ENCODE data around the gene LRRIQ1.
"Not testable (repeated sequence)": the region's sequence is repeated elsewhere in the genome, so short reads cannot be mapped to it uniquely, and the experiment has no call there.

Gene LRRIQ1

GRCh38 chr12:85036234-85036707, at the start of gene LRRIQ1, which contains the start of gene TSPAN19:
LRRIQ1 (plus strand) TSS chr12:85036351; CDS start chr12:85038177, 1,826 bp downstream.
TSPAN19 (minus strand) TSS chr12:85036277; CDS start chr12:85029946, 6,331 bp downstream.
- no peak for DNase-seq (ENCODE audit: low read depth)

GRCh38 chr12:84986586-84986985, 49.6 kb upstream of the LRRIQ1 start:
- no peak for DNase-seq (ENCODE audit: low read depth)

- no peak for DNase-seq (ENCODE audit: low read depth)
Observed at GRCh38 chr12:84994426-84994825, 41.7 kb upstream of the LRRIQ1 start.

GRCh38 chr12:84995641-84996040, 40.5 kb upstream of the LRRIQ1 start:
- no peak for DNase-seq (ENCODE audit: low read depth)

DNA sequence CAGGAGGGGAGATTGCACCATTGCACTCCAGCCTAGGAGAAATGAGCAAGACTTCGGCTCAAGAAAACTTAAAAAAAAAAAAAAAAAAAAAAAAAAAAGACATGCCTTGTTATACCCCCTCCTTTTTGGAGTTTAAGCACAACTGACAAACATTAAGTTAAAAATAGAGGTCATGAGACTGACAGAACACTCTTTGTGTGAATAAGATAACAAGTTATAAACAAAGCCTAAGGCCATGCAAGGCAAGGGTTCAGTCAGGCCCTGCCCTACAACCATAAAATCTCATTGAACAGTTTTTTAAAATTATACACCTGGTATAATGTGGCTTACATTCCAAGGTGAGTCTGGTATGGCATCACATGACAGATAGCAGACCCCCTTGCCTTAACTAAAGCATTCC, 39.4 kb upstream of the LRRIQ1 start:
- no peak for DNase-seq (ENCODE audit: low read depth)

- no peak for DNase-seq (ENCODE audit: low read depth)
Observed at GRCh38 chr12:84998341-84998740, 37.8 kb upstream of the LRRIQ1 start.

- no peak for DNase-seq (ENCODE audit: low read depth)
Observed at GRCh38 chr12:85000729-85001128, 35.4 kb upstream of the LRRIQ1 start.

GRCh38 chr12:85002778-85003296, 33.3 kb upstream of the LRRIQ1 start:
- DNase-seq (ENCODE audit: low read depth) = no peak

GRCh38 chr12:85004204-85004603, 31.9 kb upstream of the LRRIQ1 start:
- DNase-seq (ENCODE audit: low read depth) = no peak

- DNase-seq (ENCODE audit: low read depth) = not testable (repeated sequence)
Observed at GRCh38 chr12:85005047-85005446, 31.1 kb upstream of the LRRIQ1 start.

GRCh38 chr12:85005615-85006014, 30.5 kb upstream of the LRRIQ1 start:
- DNase-seq (ENCODE audit: low read depth) = no peak

DNA sequence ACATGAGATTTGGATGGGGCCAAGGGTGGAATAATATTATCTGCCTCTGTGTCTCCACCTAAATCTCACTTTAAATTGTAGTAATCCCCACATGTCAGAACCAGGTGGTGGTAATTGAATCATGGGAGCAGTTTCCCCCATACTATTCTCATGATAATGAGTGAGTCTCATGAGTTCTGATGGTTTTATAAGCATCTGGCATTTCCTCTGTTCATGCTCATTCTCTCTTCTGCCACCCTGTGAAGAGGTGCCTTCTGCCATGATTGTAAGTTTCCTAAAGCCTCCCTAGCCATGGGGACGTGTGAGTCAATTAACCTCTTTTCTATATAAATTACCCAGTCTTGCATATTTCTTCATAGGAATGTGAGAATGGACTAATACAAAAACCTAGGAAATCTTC, 29.9 kb upstream of the LRRIQ1 start:
- no peak for DNase-seq (ENCODE audit: low read depth)

GRCh38 chr12:85007836-85008235, 28.3 kb upstream of the LRRIQ1 start:
- no peak for DNase-seq (ENCODE audit: low read depth)

- DNase-seq (ENCODE audit: low read depth) = no peak
Observed at GRCh38 chr12:85016413-85016812, 19.7 kb upstream of the LRRIQ1 start.

GRCh38 chr12:85017133-85017532, 19.0 kb upstream of the LRRIQ1 start:
- DNase-seq (ENCODE audit: low read depth) = no peak

DNA sequence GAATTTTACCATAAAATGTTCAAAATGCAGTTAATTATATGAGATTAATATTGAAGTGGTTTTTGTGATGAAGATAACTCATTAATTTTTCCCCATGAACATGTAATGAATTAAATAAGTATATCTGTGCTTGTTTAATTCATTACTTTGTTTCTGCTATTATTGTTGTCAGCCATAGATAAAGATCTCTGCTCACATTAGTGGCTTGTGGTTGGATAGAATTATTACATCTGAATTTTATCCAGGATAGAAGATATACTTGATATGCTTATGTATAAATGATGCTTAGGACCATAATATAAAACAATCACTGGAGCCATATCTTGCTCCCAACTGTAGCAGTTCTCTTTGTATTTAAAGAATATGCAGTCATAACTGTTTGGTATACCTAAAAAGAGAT, 18.5 kb upstream of the LRRIQ1 start:
- no peak for DNase-seq (ENCODE audit: low read depth)

DNA sequence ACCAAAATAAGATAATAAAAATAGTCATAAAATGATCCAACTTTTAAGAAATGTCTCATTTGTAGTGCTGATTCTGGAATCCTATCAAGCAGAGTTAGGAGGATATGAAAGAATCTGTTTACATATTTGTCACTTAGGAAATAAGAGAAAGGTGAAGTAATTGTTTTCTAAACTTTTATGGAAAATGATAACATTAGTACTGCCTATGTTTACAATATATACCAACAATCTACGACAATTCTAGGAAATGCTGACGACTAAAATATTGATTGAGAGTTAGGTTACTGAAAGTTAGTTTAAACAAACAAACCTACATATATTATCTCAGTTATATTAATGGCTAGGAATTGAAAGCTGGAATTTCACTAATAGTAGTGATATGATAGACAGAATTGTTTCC, 18.1 kb upstream of the LRRIQ1 start:
- no peak for DNase-seq (ENCODE audit: low read depth)

DNA sequence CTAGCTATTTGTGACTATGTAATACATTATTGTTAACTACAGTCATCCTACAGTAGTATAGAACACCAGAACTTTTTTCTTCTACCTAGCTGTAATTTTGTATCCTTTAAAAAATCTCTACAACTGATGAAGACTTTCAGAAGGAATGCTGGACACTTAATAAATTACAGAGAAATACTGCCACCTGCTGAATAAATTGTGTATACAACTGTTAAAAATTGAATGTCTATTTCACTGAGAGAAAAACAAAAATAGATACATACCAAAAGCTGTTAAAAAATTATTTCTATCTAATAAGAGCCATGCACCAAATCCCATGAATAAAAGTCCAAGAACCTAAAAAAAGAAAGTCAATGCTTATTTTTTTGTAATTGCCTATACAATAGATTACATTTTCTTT, 6.7 kb upstream of the LRRIQ1 start:
- DNase-seq (ENCODE audit: low read depth) = no peak

DNA sequence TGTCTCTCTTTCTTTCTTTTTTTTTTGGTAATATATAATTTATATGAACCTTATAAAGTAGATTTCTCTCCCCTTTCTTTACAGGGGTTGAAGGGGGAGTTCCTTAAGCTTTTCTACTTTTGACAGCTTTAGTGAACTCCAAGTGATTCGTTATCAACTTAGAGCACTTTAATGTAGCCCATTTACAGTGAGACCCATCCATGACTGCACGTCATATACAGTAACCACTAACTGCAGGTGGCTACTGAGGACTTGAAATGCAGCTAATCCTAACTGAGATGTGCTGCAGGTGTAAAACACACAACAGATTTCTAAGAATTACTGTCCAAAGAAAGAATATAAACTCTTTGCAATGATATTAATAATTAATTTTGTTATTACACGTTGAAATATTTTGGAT, 582 bp downstream of the LRRIQ1 start:
- DNase-seq (ENCODE audit: low read depth) = no peak

- DNase-seq (ENCODE audit: low read depth) = no peak
Observed at GRCh38 chr12:85041395-85041794, 5.2 kb downstream of the LRRIQ1 start.

GRCh38 chr12:85043829-85044228, 7.7 kb downstream of the LRRIQ1 start:
- no peak for DNase-seq (ENCODE audit: low read depth)

DNA sequence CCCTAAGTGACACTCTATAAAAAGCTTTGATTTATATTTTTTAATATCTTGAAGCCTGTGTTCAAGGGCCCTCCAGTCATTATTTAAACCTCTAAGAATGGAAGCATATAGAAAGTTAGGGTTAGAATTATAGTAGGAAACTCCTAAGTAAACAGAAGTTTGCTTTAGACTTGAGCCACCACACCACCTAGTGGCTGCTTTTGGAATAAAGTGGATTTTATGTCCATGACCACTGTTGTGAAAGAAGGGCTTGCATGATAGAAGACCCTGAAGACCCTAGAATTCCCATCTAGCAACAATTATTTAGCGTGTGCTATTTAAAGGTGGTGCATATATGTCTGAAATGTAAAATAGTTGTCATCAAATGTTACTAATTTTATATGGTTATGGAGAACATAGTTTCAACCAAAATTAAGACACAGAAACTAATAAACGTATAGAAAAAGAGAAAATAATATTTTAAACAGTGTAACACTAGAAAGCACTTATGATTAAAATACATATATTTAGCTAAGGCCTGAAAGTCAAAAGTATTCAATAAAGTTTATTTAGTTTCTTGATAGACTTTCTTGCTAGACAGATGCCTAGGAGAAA, 21.3 kb downstream of the LRRIQ1 start:
- DNase-seq (ENCODE audit: low read depth) = no peak

DNA sequence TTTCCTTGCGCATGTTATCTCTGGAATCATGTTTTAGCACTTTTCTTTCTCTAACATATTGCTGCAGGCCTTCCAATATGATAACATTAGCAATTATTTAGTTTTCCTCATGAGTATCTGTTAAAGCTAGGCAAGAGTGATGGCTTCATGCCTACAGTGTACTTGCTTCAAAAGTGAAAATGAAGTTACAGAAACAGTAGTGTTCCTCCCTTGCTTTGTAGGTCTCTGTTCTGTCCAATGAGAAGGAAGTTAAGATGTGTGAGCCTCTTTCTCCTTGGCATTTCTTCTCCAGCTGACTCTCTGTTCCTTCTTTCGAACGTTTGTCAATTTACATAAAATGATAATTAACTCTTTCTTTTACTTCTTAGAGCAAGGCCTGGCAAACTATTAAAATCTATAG, 22.2 kb downstream of the LRRIQ1 start:
- DNase-seq (ENCODE audit: low read depth) = no peak

- DNase-seq (ENCODE audit: low read depth) = no peak
Observed at GRCh38 chr12:85059594-85059993, 23.4 kb downstream of the LRRIQ1 start.

All from activated gamma-delta T cell treated with anti-CD3 and anti-CD28 coated beads, Interleukin-2, amount 50 U/mL, for 16 hours (primary cell).